IMR-90 (cell line): ENCODE data around the gene DDX24. TPM values are rescaled to one million over a fixed set of nuclear protein-coding genes. Genes with fewer than 3 reads are reported as not detected.

Source experiments
- ATAC-seq: fragments of 200-7000 bp; cut with Tn5 transposase; 2 replicates; pipeline ENCODE4 v1.9.1; 2020; ENCODE audit warnings: low read depth, mild to moderate bottlenecking, moderate library complexity
- BruUV-seq: library from RNA; stranded (reverse); fragments of 400-500 nt; replicated peaks from 2 replicates; lab custom pipeline; 2021; lab: Mats Ljungman, UMichigan
- CTCF ChIA-PET: fragments of 300-600 bp; formaldehyde crosslinking; extraction: SDS; loops from one replicate; lab custom pipeline; 2021; ENCODE audit warnings: antibody characterized with exemption; lab: Yijun Ruan, JAX
- POLR2A ChIA-PET: fragments of 300-600 bp; sonication (Branson Sonifier 250); formaldehyde crosslinking; loops from one replicate; lab custom pipeline; 2022; ENCODE audit warnings: antibody characterized with exemption; ENCODE audit not compliant: unreplicated experiment; lab: Charles Lee
- DNase-seq: peaks from one replicate; pipeline ENCODE4 v3.0.0; 2013
- H2AFZ ChIP-seq: replicated peaks from 2 replicates; pipeline ENCODE3; 2013; ENCODE audit warnings: low read length, mild to moderate bottlenecking; ENCODE audit not compliant: poor library complexity
- H2AK5ac ChIP-seq: 2 replicates; pipeline ENCODE4 v1.6.1; 2013; ENCODE audit warnings: low read depth, low read length, inconsistent platforms
- H2AK9ac ChIP-seq: replicated peaks from 2 replicates; pipeline ENCODE3; 2013; ENCODE audit warnings: mild to moderate bottlenecking, low read depth, low read length, moderate library complexity; ENCODE audit not compliant: poor library complexity
- H2BK120ac ChIP-seq: 2 replicates; pipeline ENCODE4 v1.6.1; 2013; ENCODE audit warnings: low read depth, low read length, inconsistent platforms
- H2BK15ac ChIP-seq: 3 replicates; pipeline ENCODE4 v1.6.1; 2013; ENCODE audit warnings: low read depth, low read length, inconsistent platforms
- H2BK20ac ChIP-seq: 2 replicates; pipeline ENCODE4 v1.6.1; 2013; ENCODE audit warnings: low read depth, mild to moderate bottlenecking, inconsistent platforms, low read length, moderate library complexity
- H2BK5ac ChIP-seq: 2 replicates; pipeline ENCODE4 v1.6.1; 2013; ENCODE audit warnings: mild to moderate bottlenecking, low read depth, low read length, inconsistent platforms; ENCODE audit not compliant: poor library complexity, severe bottlenecking
- H3K14ac ChIP-seq: replicated peaks from 2 replicates; pipeline ENCODE4 v1.6.1; 2013; ENCODE audit warnings: low read depth, low read length, inconsistent platforms
- H3K18ac ChIP-seq: 2 replicates; pipeline ENCODE4 v1.6.1; 2013; ENCODE audit warnings: low read depth, low read length, control low read depth
- H3K23ac ChIP-seq: 2 replicates; pipeline ENCODE4 v1.6.1; 2013; ENCODE audit warnings: low read depth, low read length, inconsistent platforms
- H3K27ac ChIP-seq: 2 replicates; pipeline ENCODE4 v1.5.1; 2013; ENCODE audit warnings: mild to moderate bottlenecking, control low read depth, low read length; ENCODE audit not compliant: insufficient read depth
- H3K27me3 ChIP-seq: 2 replicates; pipeline ENCODE4 v1.6.1; 2013; ENCODE audit warnings: low read length; ENCODE audit not compliant: control insufficient read depth, insufficient read depth
- H3K36me3 ChIP-seq: 2 replicates; pipeline ENCODE4 v1.6.1; 2013; ENCODE audit warnings: low read length, mixed read lengths; ENCODE audit not compliant: control insufficient read depth, insufficient read depth
- H3K4ac ChIP-seq: 2 replicates; pipeline ENCODE4 v1.6.1; 2013; ENCODE audit warnings: low read depth, low read length, inconsistent platforms
- H3K4me1 ChIP-seq: 2 replicates; pipeline ENCODE4 v1.6.1; 2013; ENCODE audit warnings: low read length, mixed read lengths; ENCODE audit not compliant: control insufficient read depth, insufficient read depth
- H3K4me2 ChIP-seq: 2 replicates; pipeline ENCODE4 v1.6.1; 2013; ENCODE audit warnings: low read depth, mild to moderate bottlenecking, control low read depth, low read length, moderate library complexity
- H3K4me3 ChIP-seq: 2 replicates; pipeline ENCODE4 v1.5.1; 2013; ENCODE audit warnings: low read depth, mild to moderate bottlenecking, control low read depth, low read length, moderate library complexity; ENCODE audit not compliant: insufficient read depth
- H3K56ac ChIP-seq: 2 replicates; pipeline ENCODE4 v1.6.1; 2013; ENCODE audit warnings: low read length, inconsistent platforms; ENCODE audit not compliant: insufficient read depth; ENCODE audit errors: extremely low read depth
- H3K79me1 ChIP-seq, 2 experiments: 2 replicates each; pipeline ENCODE4 v1.6.1; 2013; ENCODE audit warnings: low read length in 2 of 2, inconsistent platforms in 1 of 2, low read depth in 1 of 2
- H3K9ac ChIP-seq: 2 replicates; pipeline ENCODE4 v1.6.1; 2013; ENCODE audit warnings: low read depth, low read length, control low read depth
- H3K9me1 ChIP-seq: 2 replicates; pipeline ENCODE4 v1.6.1; 2013; ENCODE audit warnings: low read length, inconsistent platforms; ENCODE audit not compliant: insufficient read depth
- H3K9me3 ChIP-seq: 2 replicates; pipeline ENCODE4 v1.6.1; 2013; ENCODE audit warnings: low read length; ENCODE audit not compliant: control insufficient read depth, insufficient read depth
- H4K20me1 ChIP-seq: 2 replicates; pipeline ENCODE4 v1.6.1; 2013; ENCODE audit warnings: low read length, inconsistent platforms; ENCODE audit not compliant: insufficient read depth
- H4K5ac ChIP-seq: 2 replicates; pipeline ENCODE4 v1.6.1; 2013; ENCODE audit warnings: mild to moderate bottlenecking, low read depth, low read length, control low read depth
- H4K8ac ChIP-seq, 2 experiments: 2 replicates each; pipeline ENCODE4 v1.6.1; 2013; ENCODE audit warnings: low read depth in 2 of 2, low read length in 2 of 2, control low read depth in 1 of 2, inconsistent platforms in 1 of 2
- H4K91ac ChIP-seq: 2 replicates; pipeline ENCODE4 v1.6.1; 2013; ENCODE audit warnings: low read depth, low read length, inconsistent platforms; ENCODE audit not compliant: insufficient read depth
- BHLHE40 ChIP-seq: fragments of 150-350 bp; IDR thresholded peaks from 2 replicates; pipeline ENCODE4 v1.6.1; 2016; ENCODE audit warnings: mild to moderate bottlenecking, low read depth, low read length
- CEBPB ChIP-seq: IDR thresholded peaks from 2 replicates; pipeline ENCODE4 v1.6.1; 2012; ENCODE audit warnings: low read depth, low read length, improper control_type of control experiment
- CHD1 ChIP-seq: IDR thresholded peaks from 2 replicates; pipeline ENCODE4 v1.6.1; 2012; ENCODE audit warnings: low read depth, low read length, improper control_type of control experiment
- POLR2A ChIP-seq: IDR thresholded peaks from 2 replicates; pipeline ENCODE4 v1.6.1; 2012; ENCODE audit warnings: mild to moderate bottlenecking, low read depth, low read length
- RCOR1 ChIP-seq: IDR thresholded peaks from 2 replicates; pipeline ENCODE4 v1.6.1; 2012; ENCODE audit warnings: mild to moderate bottlenecking, low read length, improper control_type of control experiment; ENCODE audit not compliant: insufficient replicate concordance
- SMC3 ChIP-seq: fragments of 150-350 bp; IDR thresholded peaks from 2 replicates; pipeline ENCODE4 v1.6.1; 2016; ENCODE audit warnings: low read depth, mild to moderate bottlenecking, antibody characterized with exemption, low read length, moderate library complexity
- USF2 ChIP-seq: fragments of 150-350 bp; IDR thresholded peaks from 2 replicates; pipeline ENCODE4 v1.6.1; 2017; ENCODE audit warnings: mild to moderate bottlenecking, antibody characterized with exemption, low read length, low read depth
- WGBS, 2 experiments: methylation state at CpG; one replicate each; pipeline versions ENCODE4 v1.1.5 to v1.1.7; 2013; ENCODE audit warnings: missing lambda C conversion rate in 2 of 2; ENCODE audit not compliant: insufficient read length in 1 of 2; ENCODE audit errors: extremely low coverage in 2 of 2; 5-methylcytosine and 5-hydroxymethylcytosine counted together
- dilution Hi-C: fragments of 300-500 bp; cut with HindIII; formaldehyde crosslinking; loops from one replicate; pipeline ENCODE4 v1.14.3; 2018; ENCODE audit warnings: low sequenced_read_pairs; ENCODE audit not compliant: unreplicated experiment
- in situ Hi-C: fragments of 300-500 bp; cut with MboI; formaldehyde crosslinking; loops from 3 replicates; pipeline ENCODE4 v1.14.3; 2019; ENCODE audit warnings: low sequenced_read_pairs, inconsistent platforms, mixed read lengths
- intact Hi-C: fragments of 100-400 bp; cut with micrococcal nuclease; formaldehyde crosslinking; loops from 2 replicates; pipeline ENCODE4 v1.10.0; 2022
- polyA plus RNA-seq, 3 experiments: library from polyadenylated mRNA; depleted of rRNA; stranded (reverse); fragments of >200 nt; gene quantifications; 2 replicates each; pipeline ENCODE4 v1.2.3, GENCODE V29; 2012; ENCODE audit warnings: low replicate concordance in 1 of 3
- total RNA-seq: library from RNA; depleted of rRNA; stranded (reverse); fragments of >200 nt; gene quantifications from 2 replicates; pipeline ENCODE4 v1.2.3, GENCODE V29; 2012
- TF ChIP-seq, protein P1 (sequence below): fragments of 150-350 bp; IDR thresholded peaks from 2 replicates; pipeline ENCODE4 v1.6.1; 2016; ENCODE audit warnings: low read depth, mild to moderate bottlenecking, low read length, moderate library complexity, borderline replicate concordance

Gene DDX24
- total and polyA plus RNA-seq, 2 of the 4 experiments (the other 2 are of a cell fraction) = 134 to 155 TPM

- no peak overlapping the region for H3K4me2 ChIP-seq
- H3K27me3 ChIP-seq = no peaks in the 10 kb centered on the region
- peaks cover 8% of the 10 kb centered on the region for H3K9me1 ChIP-seq
- ATAC-seq = no peak
- no peak overlapping the region for H3K27ac ChIP-seq
- POLR2A ChIA-PET = no interaction called here
- H4K5ac ChIP-seq = no peak overlapping the region
- H2AK9ac ChIP-seq = no peak overlapping the region
- intact Hi-C loops (no loop called here), dilution Hi-C loops (no loop called here), in situ Hi-C loops (no loop called here)
- no peak overlapping the region for H3K14ac ChIP-seq
- H4K20me1 ChIP-seq = 0 out of 2 replicates have a peak, but pooled peaks cover 8% of the 10 kb centered on the region
- H4K8ac ChIP-seq = no peak overlapping the region
- H2BK15ac ChIP-seq = no peak overlapping the region
- DNase-seq = no peak
- 100% methylated on average over 1 of the region's 4 CpGs; no CpG with 5 or more reads in 1 of the 2 experiments for WGBS, 2 experiments
- H2AK5ac ChIP-seq = no peak overlapping the region
- no peak overlapping the region for H3K4me3 ChIP-seq
- H2BK5ac ChIP-seq = no peak overlapping the region
- H2AFZ ChIP-seq = no peak overlapping the region
- no TSS peak for BruUV-seq
- no peaks in the 10 kb centered on the region for H3K9me3 ChIP-seq
- no peak overlapping the region for H2BK120ac ChIP-seq
- CTCF ChIA-PET = no interaction called here
- H3K18ac ChIP-seq = no peak overlapping the region
- H3K36me3 ChIP-seq = no peaks in the 10 kb centered on the region
- peaks cover 5% of the 10 kb centered on the region; the same call in 1 of the 2 replicates for H3K4me1 ChIP-seq
- no peak overlapping the region for H2BK20ac ChIP-seq
- no peak for TF ChIP-seq CEBPB
- no peak for TF ChIP-seq USF2
- TF ChIP-seq RCOR1 = no peak
- no peak for TF ChIP-seq CHD1
- TF ChIP-seq BHLHE40 = no peak
- no peak for TF ChIP-seq POLR2A
- TF ChIP-seq SMC3 = no peak
- TF ChIP-seq, protein P1, sequence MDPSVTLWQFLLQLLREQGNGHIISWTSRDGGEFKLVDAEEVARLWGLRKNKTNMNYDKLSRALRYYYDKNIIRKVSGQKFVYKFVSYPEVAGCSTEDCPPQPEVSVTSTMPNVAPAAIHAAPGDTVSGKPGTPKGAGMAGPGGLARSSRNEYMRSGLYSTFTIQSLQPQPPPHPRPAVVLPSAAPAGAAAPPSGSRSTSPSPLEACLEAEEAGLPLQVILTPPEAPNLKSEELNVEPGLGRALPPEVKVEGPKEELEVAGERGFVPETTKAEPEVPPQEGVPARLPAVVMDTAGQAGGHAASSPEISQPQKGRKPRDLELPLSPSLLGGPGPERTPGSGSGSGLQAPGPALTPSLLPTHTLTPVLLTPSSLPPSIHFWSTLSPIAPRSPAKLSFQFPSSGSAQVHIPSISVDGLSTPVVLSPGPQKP = no peak
- H3K4ac ChIP-seq = no peak overlapping the region
- H3K79me1 ChIP-seq = peaks cover 0 to 2% of the 10 kb centered on the region in 2 experiments; a peak in 2 of 4 replicates
- H3K9ac ChIP-seq = no peak overlapping the region
- no peak overlapping the region for H3K23ac ChIP-seq
- H4K91ac ChIP-seq = no peak overlapping the region
- H3K56ac ChIP-seq = no peak overlapping the region
Measured at GRCh38 chr14:94097091-94097490, 16.1 kb upstream of the DDX24 start.
